Spinal cord (tissue), 10 donors: Measurements from ENCODE around the gene CDH13. TPM values are rescaled to one million over a fixed set of nuclear protein-coding genes. Genes with fewer than 3 reads are reported as not detected.

Experiments
- DNase-seq, 6 donors: peaks; one replicate each; pipeline versions ENCODE4 v3.0.0 to v3.0.0-alpha.2; 2013 to 2015; ENCODE audit warnings: low spot score in 6 of 6, low read depth in 4 of 6
- H3K27ac ChIP-seq: one replicate; pipeline ENCODE4 v1.5.1; 2013; ENCODE audit warnings: low read depth, low read length, control low read depth
- H3K27me3 ChIP-seq: one replicate; pipeline ENCODE4 v1.6.1; 2013; ENCODE audit warnings: low read length; ENCODE audit not compliant: control insufficient read depth, insufficient read depth
- H3K36me3 ChIP-seq: one replicate; pipeline ENCODE4 v1.6.1; 2013; ENCODE audit warnings: low read length; ENCODE audit not compliant: control insufficient read depth, insufficient read depth
- H3K4me1 ChIP-seq: one replicate; pipeline ENCODE4 v1.6.1; 2013; ENCODE audit warnings: low read length; ENCODE audit not compliant: control insufficient read depth, insufficient read depth
- H3K4me3 ChIP-seq: one replicate; pipeline ENCODE4 v1.5.1; 2013; ENCODE audit warnings: low read depth, low read length, control low read depth
- H3K9me3 ChIP-seq: one replicate; pipeline ENCODE4 v1.6.1; 2013; ENCODE audit warnings: low read length; ENCODE audit not compliant: control insufficient read depth, insufficient read depth
- WGBS: methylation state at CpG from one replicate; pipeline ENCODE4 v1.1.5; 2013; ENCODE audit warnings: missing lambda C conversion rate; ENCODE audit not compliant: insufficient coverage; 5-methylcytosine and 5-hydroxymethylcytosine counted together
- polyA plus RNA-seq, 2 donors: library from polyadenylated mRNA; unstranded; fragments of 120-200 nt; gene quantifications; one replicate each; pipeline ENCODE4 v1.2.1, GENCODE V29; 2013; ENCODE audit not compliant: insufficient read length in 2 of 2
- total RNA-seq, 2 donors: library from RNA; depleted of rRNA in 1 of 2; stranded (reverse); fragments of 120-200 nt in 1 of 2; fragments of >200 nt in 1 of 2; gene quantifications; one replicate each; pipeline versions ENCODE4 v1.2.3 to v1.2.4, GENCODE V29; 2013 to 2014
- donor health status: healthy.

Gene CDH13
- total and polyA plus RNA-seq, 4 donors, result 34.5 to 82.3 (median 76.4) TPM

GRCh38 chr16:83390759-83391158, 764.0 kb downstream of the CDH13 start:
- Histone ChIP-seq H3K27me3 (no peaks in the 10 kb centered on the region), H3K9me3 (no peaks in the 10 kb centered on the region), H3K4me3 (no peak overlapping the region), H3K27ac (no peak overlapping the region), H3K4me1 (no peaks in the 10 kb centered on the region), H3K36me3 (no peaks in the 10 kb centered on the region)
- DNase-seq, result peak in 1 of 6 donors; percentile 35
- WGBS, result 81% methylated on average over 2 of the region's 3 CpGs

- H3K9me3 ChIP-seq, result no peaks in the 10 kb centered on the region
- no peak overlapping the region for H3K4me3 ChIP-seq
- H3K27ac ChIP-seq, result no peak overlapping the region
- H3K27me3 ChIP-seq, result no peaks in the 10 kb centered on the region
- WGBS, result 95% methylated on average over 4 of the region's 4 CpGs
- no peak for DNase-seq
- H3K4me1 ChIP-seq, result peaks cover under 1% of the 10 kb centered on the region
- no peaks in the 10 kb centered on the region for H3K36me3 ChIP-seq
Observed at GRCh38 chr16:83392743-83393142, 766.0 kb downstream of the CDH13 start.

DNA sequence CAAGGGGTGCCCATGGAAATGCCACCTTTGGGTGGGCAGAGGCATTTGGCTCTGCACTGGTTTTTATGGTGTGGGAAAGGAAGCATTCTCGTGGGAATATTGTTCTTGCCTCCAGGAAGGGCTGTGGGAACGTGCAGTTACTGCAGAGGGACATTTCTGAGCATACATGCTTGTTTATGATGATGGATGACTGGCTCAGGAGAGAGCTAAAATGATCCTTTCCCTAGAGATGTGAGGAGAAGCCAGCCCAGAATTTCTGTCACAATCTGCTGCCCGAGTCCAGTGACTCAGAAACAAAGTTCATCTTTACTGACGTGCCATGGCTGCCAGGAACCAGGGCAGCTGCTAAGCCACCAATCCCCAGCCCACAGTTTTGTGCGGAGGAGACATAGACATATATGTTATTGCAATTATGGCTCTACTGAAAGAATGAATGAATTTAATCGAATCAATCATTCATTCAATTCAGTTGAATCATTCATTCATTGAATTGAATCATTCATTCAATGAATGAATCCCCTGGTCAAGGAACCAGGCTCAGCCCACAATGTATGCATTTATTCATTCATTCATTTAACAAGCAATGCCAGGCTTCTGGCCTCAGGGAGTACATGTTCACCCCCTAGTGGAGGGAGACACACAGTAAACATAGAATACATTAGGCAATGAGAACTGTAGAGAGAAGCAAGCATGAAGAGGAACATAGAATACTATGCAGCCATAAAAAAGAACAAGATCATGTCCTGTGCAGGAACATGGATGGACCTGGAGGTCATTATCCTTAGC, 766.6 kb downstream of the CDH13 start:
- 42% methylated on average over 2 of the region's 6 CpGs for WGBS
- no peak for DNase-seq
- H3K9me3 ChIP-seq, result no peaks in the 10 kb centered on the region
- peaks cover 6% of the 10 kb centered on the region for H3K4me1 ChIP-seq
- no peak overlapping the region for H3K27ac ChIP-seq
- H3K4me3 ChIP-seq, result no peak overlapping the region
- no peaks in the 10 kb centered on the region for H3K27me3 ChIP-seq
- no peaks in the 10 kb centered on the region for H3K36me3 ChIP-seq

- Histone ChIP-seq H3K4me1 (peaks cover 6% of the 10 kb centered on the region), H3K27ac (no peak overlapping the region), H3K36me3 (no peaks in the 10 kb centered on the region), H3K27me3 (no peaks in the 10 kb centered on the region), H3K9me3 (peaks cover 2% of the 10 kb centered on the region), H3K4me3 (no peak overlapping the region)
- DNase-seq, result peak in 1 of 6 donors; percentile 51
- WGBS, result 57% methylated on average over 1 of the region's 4 CpGs
Observed at GRCh38 chr16:83397601-83398291, 771.0 kb downstream of the CDH13 start.

DNA sequence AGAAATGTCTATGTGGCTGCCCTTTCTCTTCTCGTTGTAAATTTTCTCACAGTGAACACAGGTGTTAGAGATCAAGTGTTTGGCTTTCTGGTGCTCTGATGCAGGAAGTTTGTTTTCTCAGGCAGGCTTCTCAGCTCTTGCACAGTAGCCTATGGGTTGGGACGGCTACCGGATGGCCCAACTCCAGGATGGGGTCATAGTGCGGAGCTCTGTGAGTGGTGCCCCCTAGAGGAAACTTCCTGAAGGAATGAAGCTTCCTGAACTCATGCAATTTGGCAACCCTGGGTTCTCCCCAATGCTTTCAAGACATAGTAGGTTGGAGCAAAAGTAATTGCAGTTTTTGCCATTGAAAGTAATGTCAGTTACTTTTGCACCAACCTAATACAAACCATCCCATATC, 773.5 kb downstream of the CDH13 start:
- H3K36me3 ChIP-seq, result no peaks in the 10 kb centered on the region
- DNase-seq, result no peak
- no peaks in the 10 kb centered on the region for H3K27me3 ChIP-seq
- H3K4me3 ChIP-seq, result no peak overlapping the region
- 79% methylated on average over 3 of the region's 4 CpGs for WGBS
- H3K9me3 ChIP-seq, result peaks cover 2% of the 10 kb centered on the region
- peaks cover 6% of the 10 kb centered on the region for H3K4me1 ChIP-seq
- no peak overlapping the region for H3K27ac ChIP-seq

GRCh38 chr16:83402160-83402814, 775.5 kb downstream of the CDH13 start:
- H3K4me1 ChIP-seq, result peaks cover 6% of the 10 kb centered on the region
- no peaks in the 10 kb centered on the region for H3K36me3 ChIP-seq
- DNase-seq, result peak in 1 of 6 donors; percentile 54
- H3K27ac ChIP-seq, result no peak overlapping the region
- WGBS, result 83% methylated on average over 2 of the region's 6 CpGs
- H3K4me3 ChIP-seq, result no peak overlapping the region
- H3K27me3 ChIP-seq, result no peaks in the 10 kb centered on the region
- peaks cover 2% of the 10 kb centered on the region for H3K9me3 ChIP-seq

- peak in 2 of 6 donors; percentile 18 to 93 for DNase-seq
- Histone ChIP-seq H3K27ac (no peak overlapping the region), H3K4me1 (peaks cover 3% of the 10 kb centered on the region), H3K36me3 (no peaks in the 10 kb centered on the region), H3K4me3 (no peak overlapping the region), H3K9me3 (peaks cover 2% of the 10 kb centered on the region), H3K27me3 (no peaks in the 10 kb centered on the region)
- no CpG with 5 or more reads among the region's 4 CpGs for WGBS
Observed at GRCh38 chr16:83402967-83403366, 776.2 kb downstream of the CDH13 start.

DNA sequence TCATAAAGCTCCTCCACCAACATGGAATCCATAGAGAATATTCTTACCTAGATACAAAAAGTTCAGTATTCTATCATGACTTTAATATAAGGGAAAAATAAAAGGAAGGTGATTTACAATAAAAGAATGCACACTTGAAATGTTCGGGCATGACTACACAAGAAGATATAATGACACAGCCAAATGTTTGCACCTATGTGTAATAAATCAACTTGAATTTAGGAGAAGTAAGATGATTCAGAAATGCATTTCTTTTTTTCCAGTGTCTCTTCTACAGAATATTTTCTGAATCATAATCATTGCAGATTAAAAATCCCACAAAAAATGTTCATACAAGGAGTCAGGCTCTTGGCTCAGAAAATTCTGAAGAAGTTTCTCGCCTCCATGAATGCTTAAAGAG, 777.0 kb downstream of the CDH13 start:
- Histone ChIP-seq H3K4me1 (no peaks in the 10 kb centered on the region), H3K27me3 (no peaks in the 10 kb centered on the region), H3K36me3 (no peaks in the 10 kb centered on the region), H3K27ac (no peak overlapping the region), H3K9me3 (peaks cover 2% of the 10 kb centered on the region), H3K4me3 (no peak overlapping the region)
- WGBS, result no CpG with 5 or more reads among the region's 2 CpGs
- DNase-seq, result no peak

- H3K27me3 ChIP-seq, result no peaks in the 10 kb centered on the region
- no CpG with 5 or more reads among the region's 3 CpGs for WGBS
- no peak overlapping the region for H3K27ac ChIP-seq
- H3K9me3 ChIP-seq, result peaks cover 2% of the 10 kb centered on the region
- H3K4me1 ChIP-seq, result no peaks in the 10 kb centered on the region
- H3K36me3 ChIP-seq, result no peaks in the 10 kb centered on the region
- no peak for DNase-seq
- no peak overlapping the region for H3K4me3 ChIP-seq
Observed at GRCh38 chr16:83404261-83404660, 777.5 kb downstream of the CDH13 start.
